ENCODE data around the gene UPF3B. TPM values are rescaled to one million over a fixed set of nuclear protein-coding genes. Genes with fewer than 3 reads are reported as not detected.

UPF3B gene
- total and polyA plus RNA-seq, 9 of the 15 experiments (the other 6 are each of a cell fraction or from before 2014, with no cell fraction given) = 17.6 to 57.0 (median 32.3) TPM

DNA sequence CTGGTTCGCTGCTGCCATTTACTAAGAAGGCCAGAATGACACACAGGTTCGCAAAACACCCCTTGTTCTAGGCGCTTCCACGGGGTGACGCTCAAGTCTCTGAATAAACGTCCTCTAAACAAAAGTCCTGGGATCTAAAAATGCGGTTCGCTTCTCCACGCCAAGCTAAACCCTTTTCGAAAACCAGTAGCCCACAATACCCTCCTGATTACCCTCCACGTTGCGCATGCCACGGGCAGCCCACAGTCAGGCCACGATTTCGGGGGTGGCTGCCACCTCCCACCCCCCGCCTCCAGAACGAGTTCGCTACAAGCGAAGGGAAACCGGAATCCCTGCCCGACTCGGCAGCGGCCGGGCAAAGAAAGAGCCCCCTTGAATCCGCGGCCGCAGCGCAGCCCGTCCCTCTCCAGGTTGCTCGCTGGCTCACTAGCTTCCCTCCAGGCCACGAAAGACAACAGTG lies 61.8 kb downstream of the UPF3B start (continued):
- TF ChIP-seq, protein P1, sequence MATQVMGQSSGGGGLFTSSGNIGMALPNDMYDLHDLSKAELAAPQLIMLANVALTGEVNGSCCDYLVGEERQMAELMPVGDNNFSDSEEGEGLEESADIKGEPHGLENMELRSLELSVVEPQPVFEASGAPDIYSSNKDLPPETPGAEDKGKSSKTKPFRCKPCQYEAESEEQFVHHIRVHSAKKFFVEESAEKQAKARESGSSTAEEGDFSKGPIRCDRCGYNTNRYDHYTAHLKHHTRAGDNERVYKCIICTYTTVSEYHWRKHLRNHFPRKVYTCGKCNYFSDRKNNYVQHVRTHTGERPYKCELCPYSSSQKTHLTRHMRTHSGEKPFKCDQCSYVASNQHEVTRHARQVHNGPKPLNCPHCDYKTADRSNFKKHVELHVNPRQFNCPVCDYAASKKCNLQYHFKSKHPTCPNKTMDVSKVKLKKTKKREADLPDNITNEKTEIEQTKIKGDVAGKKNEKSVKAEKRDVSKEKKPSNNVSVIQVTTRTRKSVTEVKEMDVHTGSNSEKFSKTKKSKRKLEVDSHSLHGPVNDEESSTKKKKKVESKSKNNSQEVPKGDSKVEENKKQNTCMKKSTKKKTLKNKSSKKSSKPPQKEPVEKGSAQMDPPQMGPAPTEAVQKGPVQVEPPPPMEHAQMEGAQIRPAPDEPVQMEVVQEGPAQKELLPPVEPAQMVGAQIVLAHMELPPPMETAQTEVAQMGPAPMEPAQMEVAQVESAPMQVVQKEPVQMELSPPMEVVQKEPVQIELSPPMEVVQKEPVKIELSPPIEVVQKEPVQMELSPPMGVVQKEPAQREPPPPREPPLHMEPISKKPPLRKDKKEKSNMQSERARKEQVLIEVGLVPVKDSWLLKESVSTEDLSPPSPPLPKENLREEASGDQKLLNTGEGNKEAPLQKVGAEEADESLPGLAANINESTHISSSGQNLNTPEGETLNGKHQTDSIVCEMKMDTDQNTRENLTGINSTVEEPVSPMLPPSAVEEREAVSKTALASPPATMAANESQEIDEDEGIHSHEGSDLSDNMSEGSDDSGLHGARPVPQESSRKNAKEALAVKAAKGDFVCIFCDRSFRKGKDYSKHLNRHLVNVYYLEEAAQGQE (IDR thresholded peaks at IDR 0.05; ENCODE audit: borderline replicate concordance) = peak; percentile 18; the same call in 1 of the 2 replicates
- TF ChIP-seq, protein P1 (CRISPR knock-in tag; IDR thresholded peaks at IDR 0.05; ENCODE audit: low read depth) = no peak
- TF ChIP-seq ZNF695 (CRISPR knock-in tag; IDR thresholded peaks at IDR 0.05) (no peak), POLR2AphosphoS2 (IDR thresholded peaks at IDR 0.05; ENCODE audit: low read length) (peak; percentile 12; the same call in 1 of the 2 replicates), FOSL1 (tag; conservative IDR thresholded peaks at IDR 0.05) (0 out of 2 replicates have a peak, but pooled peaks have one; percentile 9), SMC3 (conservative IDR thresholded peaks at IDR 0.05; ENCODE audit: insufficient read depth, low read depth, low read length) (0 out of 2 replicates have a peak, but pooled peaks have one; percentile 2), RBM39 (optimal IDR thresholded peaks at IDR 0.05; ENCODE audit: low read depth, low read length) (peak; percentile 11), KAT7 (CRISPR knock-in tag; IDR thresholded peaks at IDR 0.05; ENCODE audit: borderline replicate concordance) (no peak), GATA2 (CRISPR knock-in tag; IDR thresholded peaks at IDR 0.05) (no peak), EGR1 (conservative IDR thresholded peaks at IDR 0.05) (0 out of 2 replicates have a peak, but pooled peaks have one; percentile 28)
- TF ChIP-seq, protein P2, sequence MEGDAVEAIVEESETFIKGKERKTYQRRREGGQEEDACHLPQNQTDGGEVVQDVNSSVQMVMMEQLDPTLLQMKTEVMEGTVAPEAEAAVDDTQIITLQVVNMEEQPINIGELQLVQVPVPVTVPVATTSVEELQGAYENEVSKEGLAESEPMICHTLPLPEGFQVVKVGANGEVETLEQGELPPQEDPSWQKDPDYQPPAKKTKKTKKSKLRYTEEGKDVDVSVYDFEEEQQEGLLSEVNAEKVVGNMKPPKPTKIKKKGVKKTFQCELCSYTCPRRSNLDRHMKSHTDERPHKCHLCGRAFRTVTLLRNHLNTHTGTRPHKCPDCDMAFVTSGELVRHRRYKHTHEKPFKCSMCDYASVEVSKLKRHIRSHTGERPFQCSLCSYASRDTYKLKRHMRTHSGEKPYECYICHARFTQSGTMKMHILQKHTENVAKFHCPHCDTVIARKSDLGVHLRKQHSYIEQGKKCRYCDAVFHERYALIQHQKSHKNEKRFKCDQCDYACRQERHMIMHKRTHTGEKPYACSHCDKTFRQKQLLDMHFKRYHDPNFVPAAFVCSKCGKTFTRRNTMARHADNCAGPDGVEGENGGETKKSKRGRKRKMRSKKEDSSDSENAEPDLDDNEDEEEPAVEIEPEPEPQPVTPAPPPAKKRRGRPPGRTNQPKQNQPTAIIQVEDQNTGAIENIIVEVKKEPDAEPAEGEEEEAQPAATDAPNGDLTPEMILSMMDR (IDR thresholded peaks at IDR 0.05 in 2 of 3, conservative IDR thresholded peaks at IDR 0.05 in 1 of 3; ENCODE audit: insufficient read depth in 2 of 3, low read depth in 1 of 3, low read length in 3 of 3) = peak; percentile 25 to 49 (median 37); a peak in 3 of 6 replicates
- TF ChIP-seq, protein P3, sequence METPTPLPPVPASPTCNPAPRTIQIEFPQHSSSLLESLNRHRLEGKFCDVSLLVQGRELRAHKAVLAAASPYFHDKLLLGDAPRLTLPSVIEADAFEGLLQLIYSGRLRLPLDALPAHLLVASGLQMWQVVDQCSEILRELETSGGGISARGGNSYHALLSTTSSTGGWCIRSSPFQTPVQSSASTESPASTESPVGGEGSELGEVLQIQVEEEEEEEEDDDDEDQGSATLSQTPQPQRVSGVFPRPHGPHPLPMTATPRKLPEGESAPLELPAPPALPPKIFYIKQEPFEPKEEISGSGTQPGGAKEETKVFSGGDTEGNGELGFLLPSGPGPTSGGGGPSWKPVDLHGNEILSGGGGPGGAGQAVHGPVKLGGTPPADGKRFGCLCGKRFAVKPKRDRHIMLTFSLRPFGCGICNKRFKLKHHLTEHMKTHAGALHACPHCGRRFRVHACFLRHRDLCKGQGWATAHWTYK (CRISPR knock-in tag; IDR thresholded peaks at IDR 0.05) = peak; percentile 97
- TF ChIP-seq, protein P4, sequence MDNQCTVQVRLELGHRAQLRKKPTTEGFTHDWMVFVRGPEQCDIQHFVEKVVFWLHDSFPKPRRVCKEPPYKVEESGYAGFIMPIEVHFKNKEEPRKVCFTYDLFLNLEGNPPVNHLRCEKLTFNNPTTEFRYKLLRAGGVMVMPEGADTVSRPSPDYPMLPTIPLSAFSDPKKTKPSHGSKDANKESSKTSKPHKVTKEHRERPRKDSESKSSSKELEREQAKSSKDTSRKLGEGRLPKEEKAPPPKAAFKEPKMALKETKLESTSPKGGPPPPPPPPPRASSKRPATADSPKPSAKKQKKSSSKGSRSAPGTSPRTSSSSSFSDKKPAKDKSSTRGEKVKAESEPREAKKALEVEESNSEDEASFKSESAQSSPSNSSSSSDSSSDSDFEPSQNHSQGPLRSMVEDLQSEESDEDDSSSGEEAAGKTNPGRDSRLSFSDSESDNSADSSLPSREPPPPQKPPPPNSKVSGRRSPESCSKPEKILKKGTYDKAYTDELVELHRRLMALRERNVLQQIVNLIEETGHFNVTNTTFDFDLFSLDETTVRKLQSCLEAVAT (IDR thresholded peaks at IDR 0.05) = peak in 1 of 2 experiments; percentile 13; a peak in 1 of 4 replicates
- TF ChIP-seq, protein P5, sequence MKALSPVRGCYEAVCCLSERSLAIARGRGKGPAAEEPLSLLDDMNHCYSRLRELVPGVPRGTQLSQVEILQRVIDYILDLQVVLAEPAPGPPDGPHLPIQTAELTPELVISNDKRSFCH (CRISPR knock-in tag; IDR thresholded peaks at IDR 0.05) = no peak
- TF ChIP-seq, protein P5 (tag; IDR thresholded peaks at IDR 0.05) = 0 out of 2 replicates have a peak, but pooled peaks have one; percentile 20
